ENCODE measurements around the gene APOA5. TPM values are rescaled to one million over a fixed set of nuclear protein-coding genes. Genes with fewer than 3 reads are reported as not detected.

APOA5 gene
- total RNA-seq = not detected in 2 replicates

GRCh38 chr11:116791813-116792143 lies at the start of gene APOA5:
Gene APOA5 (minus strand): TSS chr11:116791879. CDS start chr11:116791860, 19 bp downstream.

GRCh38 chr11:116837231-116838091 lies 45.8 kb upstream of the APOA5 start, which contains the start of gene APOA1:
Gene APOA1 (minus strand): TSS chr11:116837622. CDS start chr11:116837387, 235 bp downstream.

GRCh38 chr11:116829525-116830183 lies 38.0 kb upstream of the APOA5 start, which contains the start of gene APOC3:
Gene APOC3 (plus strand): TSS chr11:116829907. CDS start chr11:116830583, 676 bp downstream.

GRCh38 chr11:116823031-116823843 lies 31.6 kb upstream of the APOA5 start, which contains the start of gene APOA4:
Gene APOA4 (minus strand): TSS chr11:116823304. CDS start chr11:116823191, 113 bp downstream.

GRCh38 chr11:116787786-116788486 lies 3.7 kb downstream of the APOA5 start, which contains the start of gene ZPR1:
Gene ZPR1 (minus strand): TSS chr11:116788023. CDS start chr11:116787990, 33 bp downstream.

GRCh38 chr11:116772443-116773202 lies 19.1 kb downstream of the APOA5 start, which contains the start of gene BUD13:
Gene BUD13 (minus strand): TSS chr11:116772987. CDS start chr11:116772964, 23 bp downstream.

Other genes with a start within 250 kb of the APOA5 start
- gene BUD13, start 18.9 kb downstream of the APOA5 start, total RNA-seq = 6.1 and 6.3 TPM in 2 replicates
- gene ZPR1, start 3.9 kb downstream of the APOA5 start, total RNA-seq = 16.1 and 32.4 TPM in 2 replicates
- not detected in 2 replicates for gene APOA4, start 31.4 kb upstream of the APOA5 start, total RNA-seq
- not detected in 2 replicates for gene APOC3, start 38.0 kb upstream of the APOA5 start, total RNA-seq
- gene APOA1, start 45.7 kb upstream of the APOA5 start, total RNA-seq = 0.34 and 0.87 TPM in 2 replicates